HG03196 (cell line): ENCODE results near the gene GLIPR2.
"Not testable (repeated sequence)": the region's sequence is repeated elsewhere in the genome, so short reads cannot be mapped to it uniquely, and the experiment has no call there.

ENCODE experiments used
- ATAC-seq: cut with Tn5 transposase; IDR thresholded peaks from one replicate; pipeline ENCODE4 v1.9.1; 2021; ENCODE audit not compliant: unreplicated experiment

GLIPR2 gene

GRCh38 chr9:36161187-36161586 is 24.7 kb downstream of the GLIPR2 start:
- ATAC-seq: no peak

GRCh38 chr9:36162211-36162738 is 25.7 kb downstream of the GLIPR2 start:
- ATAC-seq: no peak

- no peak for ATAC-seq
These were observed 26.7 kb downstream of the GLIPR2 start for GRCh38 chr9:36163049-36163785.

- no peak for ATAC-seq
These were observed 27.2 kb downstream of the GLIPR2 start for GRCh38 chr9:36163786-36164170.

- no peak for ATAC-seq
These were observed 27.8 kb downstream of the GLIPR2 start for GRCh38 chr9:36164372-36164771.

- ATAC-seq: no peak
These were observed 28.5 kb downstream of the GLIPR2 start for GRCh38 chr9:36164989-36165388.

GRCh38 chr9:36165826-36166167 is 29.3 kb downstream of the GLIPR2 start:
- ATAC-seq: no peak

- ATAC-seq: peak; percentile 86
These were observed 29.8 kb downstream of the GLIPR2 start for GRCh38 chr9:36166168-36166927.

GRCh38 chr9:36169166-36169565 is 32.6 kb downstream of the GLIPR2 start, which contains the start of gene CCIN:
Gene CCIN (plus strand): TSS chr9:36169388. CDS start chr9:36169503, 115 bp downstream.
- no peak for ATAC-seq

GRCh38 chr9:36169708-36170107 is 33.2 kb downstream of the GLIPR2 start:
- ATAC-seq: no peak

- ATAC-seq: no peak
These were observed 34.0 kb downstream of the GLIPR2 start for GRCh38 chr9:36170531-36170930.

- no peak for ATAC-seq
These were observed 37.3 kb downstream of the GLIPR2 start for GRCh38 chr9:36173861-36174260.

GRCh38 chr9:36174271-36174670 is 37.7 kb downstream of the GLIPR2 start:
- ATAC-seq: no peak

GRCh38 chr9:36174731-36175130 is 38.2 kb downstream of the GLIPR2 start:
- no peak for ATAC-seq

GRCh38 chr9:36175209-36175608 is 38.7 kb downstream of the GLIPR2 start:
- ATAC-seq: not testable (repeated sequence)

GRCh38 chr9:36176496-36176895 is 40.0 kb downstream of the GLIPR2 start:
- ATAC-seq: not testable (repeated sequence)

- no peak for ATAC-seq
These were observed 41.0 kb downstream of the GLIPR2 start for GRCh38 chr9:36177571-36177970.

- ATAC-seq: not testable (repeated sequence)
These were observed 43.7 kb downstream of the GLIPR2 start for GRCh38 chr9:36180243-36180642.

GRCh38 chr9:36187414-36187813 is 50.9 kb downstream of the GLIPR2 start:
- ATAC-seq: no peak

GRCh38 chr9:36188212-36188611 is 51.7 kb downstream of the GLIPR2 start:
- ATAC-seq: no peak

GRCh38 chr9:36189976-36190375 is 53.4 kb downstream of the GLIPR2 start:
- no peak for ATAC-seq
